Suprapubic skin (tissue), 4 donors: Measurements from ENCODE around the gene RNASEL. TPM values are rescaled to one million over a fixed set of nuclear protein-coding genes. Genes with fewer than 3 reads are reported as not detected.

Experiments
- DNase-seq, 2 donors: peaks; one replicate each; pipeline ENCODE4 v3.0.0-alpha.2; 2019; ENCODE audit warnings: low spot score in 2 of 2
- H3K27ac ChIP-seq: fragments of 200-600 bp; sonication (generic); one replicate; pipeline ENCODE4 v1.5.1; 2019
- H3K27me3 ChIP-seq: fragments of 200-600 bp; sonication (generic); one replicate; pipeline ENCODE4 v1.5.1; 2019
- H3K36me3 ChIP-seq: fragments of 200-600 bp; sonication (generic); one replicate; pipeline ENCODE4 v1.5.1; 2019
- H3K4me1 ChIP-seq: fragments of 200-600 bp; sonication (generic); one replicate; pipeline ENCODE4 v1.5.1; 2019
- H3K4me3 ChIP-seq: fragments of 200-600 bp; sonication (generic); one replicate; pipeline ENCODE4 v1.5.1; 2019; ENCODE audit warnings: mild to moderate bottlenecking
- H3K9me3 ChIP-seq: fragments of 200-600 bp; sonication (generic); one replicate; pipeline ENCODE4 v1.5.1; 2019
- CTCF ChIP-seq, 2 donors: fragments of 200-600 bp in 1 of 2; fragments of 450-650 bp in 1 of 2; sonication (generic) in 1 of 2; IDR thresholded peaks; one replicate each; pipeline ENCODE4 v1.5.1; 2016 to 2019; ENCODE audit warnings: antibody characterized with exemption in 2 of 2, mild to moderate bottlenecking in 1 of 2, moderate library complexity in 1 of 2
- EP300 ChIP-seq: sonication (generic); formaldehyde crosslinking; IDR thresholded peaks from one replicate; pipeline ENCODE4 v1.6.1; 2017; ENCODE audit warnings: antibody characterized with exemption
- POLR2A ChIP-seq, 2 donors: fragments of 450-650 bp; IDR thresholded peaks; one replicate each; pipeline ENCODE4 v1.6.1; 2017; ENCODE audit warnings: antibody characterized with exemption in 2 of 2, mild to moderate bottlenecking in 2 of 2, moderate library complexity in 2 of 2
- POLR2AphosphoS5 ChIP-seq, 3 donors: sonication (generic); formaldehyde crosslinking; IDR thresholded peaks; one replicate each; pipeline ENCODE4 v1.6.1; 2017; ENCODE audit warnings: antibody characterized with exemption in 3 of 3
- WGBS: methylation state at CpG from one replicate; pipeline ENCODE4 v1.1.5; 2018; 5-methylcytosine and 5-hydroxymethylcytosine counted together
- total RNA-seq, 4 donors: library from RNA; depleted of rRNA; stranded (reverse); fragments of >200 nt; gene quantifications; one replicate each; pipeline ENCODE4 v1.1.0, GENCODE V29; 2016

Gene RNASEL
- total RNA-seq, 4 donors from 2014 or later, result 4.1 to 10.7 (median 6.2) TPM

GRCh38 chr1:182617734-182618351, 28.8 kb upstream of the RNASEL start:
- no peaks in the 10 kb centered on the region for H3K27me3 ChIP-seq
- H3K9me3 ChIP-seq, result no peaks in the 10 kb centered on the region
- TF ChIP-seq POLR2AphosphoS5 (IDR thresholded peaks at IDR 0.05), result no peak
- TF ChIP-seq CTCF (IDR thresholded peaks at IDR 0.05), result no peak
- TF ChIP-seq POLR2A (IDR thresholded peaks at IDR 0.05), result no peak
- no peak for TF ChIP-seq EP300
- no peaks in the 10 kb centered on the region for H3K36me3 ChIP-seq
- H3K4me3 ChIP-seq, result no peak overlapping the region
- DNase-seq, result no peak
- no peak overlapping the region for H3K27ac ChIP-seq
- WGBS, result 47% methylated on average over 6 of the region's 6 CpGs
- H3K4me1 ChIP-seq, result peaks cover 30% of the 10 kb centered on the region

- DNase-seq, result no peak
- Histone ChIP-seq H3K36me3 (no peaks in the 10 kb centered on the region), H3K27ac (no peak overlapping the region), H3K9me3 (no peaks in the 10 kb centered on the region), H3K27me3 (no peaks in the 10 kb centered on the region), H3K4me1 (peaks cover 30% of the 10 kb centered on the region), H3K4me3 (no peak overlapping the region)
- TF ChIP-seq POLR2A (IDR thresholded peaks at IDR 0.05) (no peak), EP300 (no peak), POLR2AphosphoS5 (IDR thresholded peaks at IDR 0.05) (no peak), CTCF (IDR thresholded peaks at IDR 0.05) (no peak)
- WGBS, result 84% methylated on average over 4 of the region's 4 CpGs
These were observed 28.0 kb upstream of the RNASEL start for GRCh38 chr1:182617014-182617429.

- no peaks in the 10 kb centered on the region for H3K27me3 ChIP-seq
- H3K4me3 ChIP-seq, result peak overlapping the region; percentile 51
- H3K36me3 ChIP-seq, result no peaks in the 10 kb centered on the region
- H3K9me3 ChIP-seq, result no peaks in the 10 kb centered on the region
- peak; percentile 87 to 89 for DNase-seq
- TF ChIP-seq CTCF (IDR thresholded peaks at IDR 0.05) (no peak), POLR2A (IDR thresholded peaks at IDR 0.05) (no peak), POLR2AphosphoS5 (IDR thresholded peaks at IDR 0.05) (no peak), EP300 (no peak)
- H3K27ac ChIP-seq, result peak overlapping the region; percentile 91
- H3K4me1 ChIP-seq, result peaks cover 30% of the 10 kb centered on the region
- whole genome bisulfite sequencing, result 8% methylated on average over 17 of the region's 17 CpGs
These were observed 27.3 kb upstream of the RNASEL start for GRCh38 chr1:182616130-182617013.

- no peaks in the 10 kb centered on the region for H3K36me3 ChIP-seq
- no peaks in the 10 kb centered on the region for H3K27me3 ChIP-seq
- peak in 1 of 2 donors; percentile 88 for DNase-seq
- no peaks in the 10 kb centered on the region for H3K9me3 ChIP-seq
- H3K4me3 ChIP-seq, result peak overlapping the region; percentile 51
- TF ChIP-seq CTCF (IDR thresholded peaks at IDR 0.05) (no peak), EP300 (no peak)
- peak overlapping the region; percentile 91 for H3K27ac ChIP-seq
- 9% methylated on average over 11 of the region's 11 CpGs for WGBS
- peaks cover 30% of the 10 kb centered on the region for H3K4me1 ChIP-seq
These were observed 26.5 kb upstream of the RNASEL start for GRCh38 chr1:182615468-182616129.
